Esophagus muscularis mucosa (tissue), 3 donors: ENCODE data around the gene IQGAP2.

ENCODE experiments used
- CTCF ChIP-seq, 3 experiments: fragments of 200-600 bp in 2 of 3; fragments of 450-650 bp in 1 of 3; sonication (generic) in 2 of 3; IDR thresholded peaks; one replicate each; pipeline ENCODE4 v1.5.1; 2017 to 2019; ENCODE audit warnings: antibody characterized with exemption in 3 of 3, mild to moderate bottlenecking in 2 of 3, moderate library complexity in 1 of 3
- POLR2A ChIP-seq: fragments of 450-650 bp; IDR thresholded peaks from one replicate; pipeline ENCODE4 v1.6.1; 2017; ENCODE audit warnings: antibody characterized with exemption, moderate library complexity, mild to moderate bottlenecking, low read depth
- POLR2AphosphoS5 ChIP-seq, 2 donors: sonication (generic); formaldehyde crosslinking; IDR thresholded peaks; one replicate each; pipeline ENCODE4 v1.6.1; 2017; ENCODE audit warnings: antibody characterized with exemption in 2 of 2

- TF ChIP-seq POLR2A (no peak), CTCF (IDR thresholded peaks at IDR 0.05) (no peak), POLR2AphosphoS5 (IDR thresholded peaks at IDR 0.05) (no peak)
Observed at GRCh38 chr5:76517334-76517733, 114.2 kb downstream of the IQGAP2 start.
